Right ventricle myocardium superior (tissue), 1 donor: ENCODE results near the gene SHISA8. TPM values are rescaled to one million over a fixed set of nuclear protein-coding genes. Genes with fewer than 3 reads are reported as not detected.
"Not testable (repeated sequence)": the region's sequence is repeated elsewhere in the genome, so short reads cannot be mapped to it uniquely, and the experiment has no call there.

ENCODE experiments used
- ATAC-seq: fragments of 200-7000 bp; cut with Tn5 transposase; one replicate; pipeline ENCODE4 v1.9.1; 2020; ENCODE audit warnings: mild to moderate bottlenecking; ENCODE audit not compliant: poor library complexity
- DNase-seq: peaks from one replicate; pipeline ENCODE4 v3.0.0-alpha.2; 2020
- intact Hi-C: fragments of 100-400 bp; cut with DNase I; formaldehyde crosslinking; loops from one replicate; pipeline ENCODE4 v1.11.2; 2022
- long read RNA-seq: library from polyadenylated mRNA; unstranded; transcript quantifications from one replicate; pipeline ENCODE4 v2.0.0, GENCODE V29; 2021
- total RNA-seq: library from RNA; stranded (reverse); fragmentation: NEBNext Ultra II Directional; extraction: Animal tissue kit (Norgen Biotek cat#: 25700); gene quantifications from one replicate; pipeline ENCODE4 v1.2.1, GENCODE V29; 2021
- donor health status: DM: no; HTN: yes; CAD: no; lungs with severe emphysema.

Gene SHISA8
- total RNA-seq = 6.4 TPM
- long read RNA-seq, partial matches to known transcripts = 6 of 58 reads
- long read RNA-seq, other reads (novel, unspliced or antisense) = 52 of 58 reads

GRCh38 chr22:41915035-41915785, at the start of gene SHISA8:
Gene SHISA8, minus strand, starts transcription at chr22:41915074. Its CDS starts 407 bp downstream, at chr22:41914667.
- peak; percentile 43 for ATAC-seq
- DNase-seq = peak; percentile 63
- intact Hi-C loops = no loop called here

DNA sequence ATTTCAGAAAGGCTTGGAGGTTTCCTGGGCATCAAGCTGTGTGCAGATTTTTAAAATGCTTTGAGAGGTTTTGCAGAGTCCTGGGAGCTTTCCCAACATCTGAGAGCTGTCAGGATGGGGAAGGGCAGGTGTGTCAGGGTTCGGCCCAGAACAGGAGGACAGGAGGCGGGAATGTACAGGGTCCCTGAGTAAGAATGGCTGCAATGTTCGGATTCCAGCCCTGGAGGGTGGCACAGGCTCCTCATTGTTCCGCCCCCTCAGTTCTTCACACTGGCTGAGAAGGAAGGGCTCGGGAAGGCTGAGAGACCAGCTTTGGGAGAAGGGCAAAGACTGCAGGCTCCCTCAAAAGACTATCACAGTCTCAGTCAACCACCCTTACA, 49.2 kb upstream of the SHISA8 start:
- intact Hi-C loops = loop anchor here (10.0 kb wide), 1 partner anchor 471 kb away; the partner anchor contains the start of gene NFAM1
- ATAC-seq (no peak), DNase-seq (no peak)

DNA sequence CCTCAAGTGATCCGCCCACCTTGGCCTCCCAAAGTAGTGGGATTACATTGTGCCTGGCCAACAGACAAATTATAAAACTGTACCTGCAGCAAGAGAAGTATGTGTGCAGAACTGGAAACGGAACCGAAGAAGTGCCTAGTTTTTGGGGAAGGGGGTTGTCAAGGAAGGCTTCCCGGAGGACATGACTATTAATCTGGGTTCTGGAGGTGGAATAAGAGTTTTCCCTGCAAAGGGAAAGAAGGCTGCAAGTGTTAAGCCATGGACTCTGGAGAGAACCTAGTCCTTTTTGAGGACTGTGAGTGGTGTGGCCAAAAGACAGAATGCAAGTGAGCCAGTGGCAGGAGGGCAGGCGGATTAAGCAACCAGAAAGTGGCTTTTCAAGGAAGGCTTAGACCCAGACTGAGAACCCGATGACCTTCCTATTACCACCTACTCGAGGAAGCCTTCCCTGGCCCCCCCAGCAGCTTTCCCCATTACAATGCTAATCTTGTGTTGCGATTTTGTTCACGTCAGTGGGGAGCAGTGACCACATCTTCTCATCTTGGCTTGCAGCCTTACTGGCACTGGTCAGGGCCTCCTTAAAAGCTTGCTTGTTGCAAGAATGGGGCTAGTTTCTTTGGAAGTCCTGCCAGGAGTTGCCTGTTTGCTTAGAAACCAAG, 48.7 kb upstream of the SHISA8 start:
- no peak for DNase-seq
- intact Hi-C loops = loop anchor here (10.0 kb wide), 1 partner anchor 471 kb away; the partner anchor contains the start of gene NFAM1
- no peak for ATAC-seq

DNA sequence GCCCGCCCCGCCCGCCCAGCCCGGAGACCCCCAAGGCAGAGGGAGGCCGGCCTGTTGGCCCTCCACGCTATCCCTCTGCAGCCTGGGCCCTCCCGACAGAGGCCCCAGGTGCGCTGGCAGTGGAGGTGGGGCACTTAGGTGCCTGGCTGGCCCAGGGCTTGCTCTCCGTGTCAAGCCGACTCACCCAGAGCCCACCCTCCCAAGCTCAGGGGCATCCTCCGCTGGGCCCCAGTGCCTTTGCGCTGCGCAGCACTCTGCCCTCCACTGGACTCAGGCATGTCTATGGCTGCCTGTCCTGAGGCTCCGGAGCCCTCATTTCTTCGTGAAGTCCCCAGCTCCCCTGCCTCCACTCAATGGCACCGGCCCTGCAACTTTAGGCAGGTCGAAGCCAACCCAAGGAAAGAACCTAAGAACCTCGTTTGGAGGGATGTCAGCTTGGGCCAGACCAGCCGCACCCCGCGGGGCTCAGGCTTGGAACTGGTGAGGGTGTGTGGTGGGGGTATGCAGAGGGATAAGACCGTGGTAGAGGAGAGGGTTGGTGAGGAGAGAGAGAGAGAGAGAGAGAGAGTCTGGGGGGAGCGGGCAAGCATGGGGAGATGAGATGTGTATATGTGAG, 43.2 kb upstream of the SHISA8 start:
- intact Hi-C loops = no loop called here
- ATAC-seq (peak; percentile 27), DNase-seq (no peak)

GRCh38 chr22:41952713-41953112, 37.8 kb upstream of the SHISA8 start:
- intact Hi-C loops = no loop called here
- ATAC-seq (no peak), DNase-seq (no peak)

DNA sequence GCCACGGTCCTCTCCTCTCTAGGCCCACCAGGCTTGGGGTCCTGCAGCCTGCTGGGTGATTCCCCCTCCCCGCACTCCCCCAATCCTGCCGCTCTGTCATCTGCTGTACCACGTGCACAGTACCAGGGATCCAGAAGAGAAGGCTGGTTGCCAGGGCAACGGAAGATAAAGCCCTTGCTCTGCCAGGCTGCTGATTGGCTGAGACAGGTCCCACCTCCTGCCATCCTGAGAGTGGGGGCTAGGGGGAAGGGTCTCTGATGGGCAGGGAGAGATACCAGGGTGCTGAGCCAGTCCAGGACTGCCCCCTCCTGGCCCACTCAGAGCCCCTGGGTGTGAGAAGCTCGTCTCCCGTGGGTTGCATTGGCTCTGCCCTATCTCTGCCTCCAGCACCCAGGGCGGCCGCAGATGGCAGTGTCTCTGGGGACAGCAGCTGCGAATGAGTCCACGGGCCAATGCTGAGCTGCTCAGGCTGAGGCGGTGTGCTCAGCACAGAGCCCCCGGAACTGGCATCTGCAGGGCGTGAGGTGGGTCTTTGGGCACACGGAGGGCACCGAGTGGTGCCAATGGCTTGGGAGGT, 37.1 kb upstream of the SHISA8 start, which contains the start of gene SMIM45:
TSS of gene SMIM45 (plus strand) at position 253 of the 577 bp plus-strand sequence.
- DNase-seq (no peak), ATAC-seq (no peak)
- intact Hi-C loops = no loop called here

DNA sequence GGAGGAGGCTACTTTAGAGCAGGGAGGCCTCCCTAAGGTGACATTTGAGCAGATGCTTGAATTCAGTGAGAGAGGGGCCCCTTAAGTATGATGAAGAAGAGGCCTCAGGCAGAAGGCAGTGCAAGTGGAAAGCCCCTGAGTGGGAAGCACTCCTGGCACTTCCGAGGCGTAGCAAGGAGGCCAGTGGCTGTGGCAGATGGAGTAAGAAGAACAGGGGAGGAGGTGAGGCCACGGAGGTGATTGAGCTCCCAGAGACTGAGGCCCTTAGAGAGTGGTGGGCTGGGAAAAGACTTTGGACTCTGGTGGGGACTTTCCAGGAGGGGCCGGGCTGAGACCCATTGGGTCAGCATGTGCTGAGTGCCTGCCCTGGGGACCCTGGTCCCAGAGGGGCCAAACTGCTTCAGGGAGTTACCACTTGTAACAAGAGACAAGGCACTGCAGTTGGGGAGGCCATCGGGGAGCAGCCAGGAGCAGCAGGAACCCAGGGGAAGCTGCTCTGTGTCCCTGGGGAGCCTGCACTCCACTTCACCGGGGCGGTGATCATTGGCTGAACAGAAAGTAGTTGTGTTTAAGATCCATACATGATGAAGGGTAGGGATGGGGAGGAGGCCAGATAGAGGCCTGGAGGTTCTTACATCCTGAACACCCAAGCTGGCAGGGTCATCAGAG, 34.6 kb upstream of the SHISA8 start:
- no peak for ATAC-seq
- no peak for DNase-seq
- intact Hi-C loops = no loop called here

- DNase-seq, ATAC-seq, intact Hi-C loops: not testable (repeated sequence)
Observed at GRCh38 chr22:41948928-41949296, 34.0 kb upstream of the SHISA8 start.

DNA sequence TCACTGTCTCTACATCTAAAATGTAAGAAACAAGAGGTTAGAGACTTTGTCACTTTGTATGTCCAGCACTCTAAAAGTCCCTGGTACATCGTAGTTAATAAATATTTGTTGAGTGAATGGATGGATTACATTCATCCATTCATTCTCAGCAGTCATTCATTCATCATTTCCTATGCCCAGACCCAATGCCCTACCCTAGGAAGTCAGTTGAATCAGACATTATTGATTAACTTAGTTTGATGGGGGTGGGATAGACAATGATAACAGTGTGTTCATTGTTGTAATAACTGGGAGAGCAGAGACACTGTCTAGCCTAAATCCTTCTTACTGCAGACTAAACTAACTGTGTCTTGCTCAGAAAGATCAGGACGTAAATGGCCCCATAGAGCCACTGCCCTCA, 33.3 kb upstream of the SHISA8 start:
- ATAC-seq (no peak), DNase-seq (no peak)
- intact Hi-C loops = no loop called here

DNA sequence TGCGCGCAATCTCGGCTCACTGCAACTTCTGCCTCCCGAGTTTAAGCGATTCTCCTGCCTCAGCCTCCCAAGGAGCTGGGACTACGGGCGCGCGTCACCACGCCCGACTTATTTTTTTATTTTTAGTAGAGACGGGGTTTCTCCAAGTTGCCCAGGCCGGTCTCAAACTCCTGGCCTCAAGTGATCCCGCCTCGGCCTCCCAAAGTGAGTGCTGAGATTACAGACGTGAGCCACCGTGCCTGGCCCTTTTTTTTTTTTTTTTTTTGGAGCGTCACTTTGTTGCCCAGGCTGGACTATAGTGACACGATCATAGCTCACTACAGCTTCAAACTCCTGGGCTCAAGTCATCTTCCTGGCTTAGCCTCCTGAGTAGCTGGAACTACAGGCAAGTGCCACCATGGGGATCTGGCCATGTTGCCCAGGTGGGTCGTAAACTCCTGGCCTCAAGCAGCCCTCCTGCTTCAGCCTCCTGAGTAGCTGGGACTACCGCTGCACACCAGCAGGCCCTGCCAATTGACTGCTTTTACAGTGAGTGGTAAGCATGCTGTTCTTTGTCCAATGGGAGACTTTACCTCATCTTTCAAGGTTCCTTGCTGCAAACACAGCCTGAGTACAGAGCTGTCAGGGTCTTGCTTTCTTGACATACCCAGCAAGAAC, 32.7 kb upstream of the SHISA8 start:
- ATAC-seq = no peak
- intact Hi-C loops = no loop called here
- no peak for DNase-seq

DNA sequence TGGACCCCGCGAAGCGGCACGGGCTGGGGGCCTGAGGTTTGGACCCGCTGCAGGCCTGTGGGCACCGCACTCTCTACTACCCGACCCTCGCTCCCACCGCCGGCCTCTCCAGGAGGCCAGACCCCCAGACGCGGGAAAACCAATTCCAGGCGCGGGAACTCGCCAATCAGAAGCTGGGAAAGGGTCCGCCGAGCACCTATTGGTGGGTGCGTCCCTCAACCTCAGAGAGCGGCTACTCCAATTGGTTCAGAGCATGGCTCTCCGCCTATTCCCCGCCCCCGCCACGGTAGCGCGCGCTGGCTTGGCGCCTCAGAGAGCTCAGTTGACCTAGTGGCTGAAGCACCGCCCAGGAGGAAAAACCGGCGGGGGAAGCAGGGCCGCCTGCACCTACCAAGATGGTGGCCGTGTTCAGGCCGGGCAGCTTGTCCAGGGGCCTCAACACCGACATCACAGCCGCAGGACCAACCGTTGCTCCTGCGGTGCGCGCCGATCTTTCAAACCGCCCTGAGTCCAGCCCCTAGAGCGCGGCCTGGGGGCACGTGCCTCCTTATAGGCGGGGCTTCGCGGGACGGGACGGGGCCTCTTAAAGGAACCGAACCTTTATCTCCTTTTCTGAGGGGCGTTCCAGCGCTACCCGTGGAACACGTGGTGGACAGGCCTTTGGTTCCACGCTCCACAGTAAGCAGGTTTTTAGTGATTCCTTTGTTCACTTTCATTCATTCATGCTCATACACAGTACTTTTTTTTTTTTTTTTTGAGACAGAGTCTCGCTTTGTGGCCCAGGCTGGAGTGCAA, 32.0 kb upstream of the SHISA8 start, which contains the start of gene CENPM:
TSS of gene CENPM (minus strand) at position 524 of the 795 bp plus-strand sequence. CDS start at position 448, 76 bp downstream.
- intact Hi-C loops = no loop called here
- peak; percentile 94 for DNase-seq
- peak; percentile 99 for ATAC-seq

DNA sequence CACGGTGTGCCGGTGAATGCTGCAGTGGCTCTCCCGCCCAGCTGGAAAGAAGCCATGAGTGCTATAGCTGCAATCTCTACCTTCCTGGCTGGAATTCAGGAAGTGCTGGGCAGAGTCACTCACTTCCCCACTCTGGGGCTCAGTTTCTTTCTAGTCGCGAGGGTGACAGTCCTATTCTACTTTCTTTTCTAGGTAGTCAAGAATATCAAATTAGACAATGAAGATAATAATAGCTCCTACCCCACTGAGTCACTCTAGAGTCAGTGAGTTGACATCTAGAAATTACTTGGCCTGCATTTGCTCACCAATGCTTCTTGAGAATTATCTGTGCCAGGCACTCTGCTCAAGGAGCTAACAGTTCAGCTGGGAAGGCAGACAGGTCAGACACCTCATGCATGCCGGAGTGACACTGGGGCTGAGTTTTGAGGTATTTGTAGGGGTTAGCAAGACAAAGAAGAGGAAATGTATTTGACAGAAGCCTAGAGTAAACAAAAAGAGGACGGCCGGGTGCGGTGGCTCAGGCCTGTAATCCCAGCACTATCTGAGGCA, 28.9 kb upstream of the SHISA8 start:
- intact Hi-C loops = loop anchor here (5.0 kb wide), 1 partner anchor 246 kb away; the partner anchor contains the start of gene MEI1
- no peak for ATAC-seq
- DNase-seq = no peak

- intact Hi-C loops = loop anchor here (1.0 to 5.0 kb wide), 3 partner anchors 118 to 244 kb away; partner anchors contain the start of gene MEI1
- ATAC-seq (peak; percentile 88), DNase-seq (peak; percentile 90)
Observed at GRCh38 chr22:41940832-41941765, 26.2 kb upstream of the SHISA8 start.

DNA sequence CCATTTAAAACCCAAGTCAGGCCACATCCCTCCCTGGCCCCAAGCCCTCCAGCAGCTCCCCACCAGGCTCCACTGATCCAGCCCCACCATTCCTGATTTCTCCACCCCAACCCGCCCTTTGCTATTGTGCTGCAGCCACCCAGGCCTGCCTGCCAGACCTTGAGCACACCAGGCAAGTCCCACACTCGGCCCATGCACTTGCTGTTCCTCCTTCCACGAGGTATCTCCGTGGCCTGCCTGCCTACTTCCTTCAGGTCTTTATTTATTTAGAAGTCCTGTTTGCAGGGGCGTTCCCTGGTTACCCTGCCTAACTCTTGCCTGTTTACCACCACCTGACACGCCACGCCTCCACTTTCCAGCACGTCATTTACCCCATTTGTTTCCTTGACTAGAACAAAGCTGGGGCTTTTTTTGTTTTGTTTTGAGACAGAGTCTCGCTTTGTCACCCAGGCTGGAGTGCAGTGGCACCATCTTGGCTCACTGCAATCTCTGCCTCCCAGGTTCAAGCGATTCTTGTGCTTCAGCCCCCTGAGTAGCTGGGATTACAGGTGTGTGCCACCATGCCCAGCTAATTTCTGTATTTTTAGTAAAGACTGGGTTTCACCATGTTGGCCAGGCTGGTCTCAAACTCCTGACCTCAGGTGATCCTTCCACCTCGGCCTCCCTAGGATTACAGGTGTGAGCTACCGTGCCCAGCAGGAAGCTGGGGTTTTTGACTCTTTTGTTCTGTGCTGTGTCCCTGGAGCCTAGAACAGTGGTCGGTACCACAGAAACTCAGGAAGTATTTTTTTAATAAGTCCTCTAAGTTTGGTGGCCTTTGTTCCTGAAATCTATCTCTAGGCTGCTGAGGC, 25.3 kb upstream of the SHISA8 start:
- ATAC-seq (no peak), DNase-seq (peak; percentile 47)
- intact Hi-C loops = loop anchor here (2.0 to 5.0 kb wide), 2 partner anchors 191 to 243 kb away; partner anchors contain the start of gene MEI1

GRCh38 chr22:41936894-41937169, 22.0 kb upstream of the SHISA8 start:
- ATAC-seq = no peak
- intact Hi-C loops = no loop called here
- no peak for DNase-seq
